ENCODE measurements around the gene ATG7.
"Not testable (repeated sequence)": the region's sequence is repeated elsewhere in the genome, so short reads cannot be mapped to it uniquely, and the experiment has no call there.

ATG7 gene

GRCh38 chr3:11435440-11436165, 163.4 kb downstream of the ATG7 start:
- no peak for DNase-seq

DNA sequence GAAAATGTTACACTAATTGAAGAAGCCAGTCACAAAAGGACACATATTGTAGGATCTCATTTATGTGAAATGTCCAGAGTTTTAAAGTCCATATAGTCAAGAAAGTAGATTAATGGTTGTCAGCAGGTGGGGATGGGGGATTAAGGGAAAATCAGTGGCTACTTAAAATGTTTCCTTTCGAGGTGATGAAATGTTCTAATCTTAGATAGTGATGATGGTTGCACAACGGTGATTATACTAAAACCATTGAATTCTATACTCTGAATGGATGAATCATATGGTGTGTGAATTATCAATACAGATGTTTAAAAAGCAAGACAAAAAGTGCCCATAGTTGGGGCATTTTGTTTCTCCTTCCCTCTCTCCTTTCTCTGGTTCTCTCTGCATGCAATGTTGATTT, 164.6 kb downstream of the ATG7 start:
- no peak for DNase-seq

- DNase-seq: no peak
Observed at GRCh38 chr3:11437506-11437905, 165.3 kb downstream of the ATG7 start.

DNA sequence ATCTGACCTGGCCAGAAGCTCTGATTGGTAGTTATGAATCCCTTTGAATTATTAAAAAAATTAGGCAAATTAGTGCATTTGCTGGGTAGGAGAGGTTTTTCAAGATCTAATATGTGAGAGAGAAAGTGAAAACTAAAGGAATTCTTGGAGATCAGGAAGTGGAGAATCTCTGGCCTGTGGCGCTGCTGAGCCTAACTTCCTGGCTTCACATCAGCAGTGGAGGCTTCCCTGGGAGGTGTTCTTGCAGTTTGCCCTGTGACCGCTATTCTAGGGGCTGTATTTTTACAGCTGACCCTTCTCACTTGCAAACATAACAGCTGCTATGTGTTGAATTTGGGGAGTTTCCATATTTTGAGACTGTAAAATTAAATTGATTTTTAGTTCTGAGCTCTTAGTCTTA, 166.4 kb downstream of the ATG7 start:
- DNase-seq: no peak

- not testable (repeated sequence) for DNase-seq
Observed at GRCh38 chr3:11441346-11441745, 169.1 kb downstream of the ATG7 start.

DNA sequence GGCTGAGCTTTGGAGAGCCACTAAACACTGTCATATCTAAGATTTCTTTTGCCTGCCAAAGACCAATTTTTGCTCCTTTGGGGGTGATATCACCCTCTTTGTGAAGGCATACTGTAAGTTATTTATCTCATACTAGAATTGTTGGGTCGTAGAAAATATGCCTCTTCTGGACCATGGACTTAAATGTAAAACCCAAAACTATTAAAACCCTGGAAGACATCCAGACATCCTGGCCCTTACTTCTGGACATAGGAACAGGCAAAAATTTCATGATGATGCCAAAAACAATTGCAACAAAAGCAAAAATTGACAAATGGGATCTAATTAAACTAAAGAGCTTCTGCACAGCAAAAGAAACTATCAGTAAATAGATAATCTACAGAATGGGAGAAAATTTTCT, 172.2 kb downstream of the ATG7 start:
- DNase-seq: no peak

DNA sequence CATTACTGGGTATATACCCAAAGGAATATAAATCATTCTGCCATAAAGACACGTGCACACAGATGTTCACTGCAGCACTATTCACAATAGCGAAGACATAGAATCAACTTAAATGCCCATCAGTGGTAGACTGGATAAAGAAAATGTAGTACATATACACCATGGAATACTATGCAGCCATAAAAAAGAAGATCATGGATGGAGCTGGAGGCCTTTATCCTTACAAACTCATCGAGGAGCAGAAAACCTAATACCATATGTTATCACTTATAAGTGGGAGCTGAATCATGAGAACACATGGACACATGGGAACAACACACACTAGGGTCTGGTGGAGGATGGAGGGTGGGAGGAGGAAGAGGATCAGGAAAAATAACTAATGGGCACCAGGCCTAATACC, 173.0 kb downstream of the ATG7 start:
- not testable (repeated sequence) for DNase-seq

DNA sequence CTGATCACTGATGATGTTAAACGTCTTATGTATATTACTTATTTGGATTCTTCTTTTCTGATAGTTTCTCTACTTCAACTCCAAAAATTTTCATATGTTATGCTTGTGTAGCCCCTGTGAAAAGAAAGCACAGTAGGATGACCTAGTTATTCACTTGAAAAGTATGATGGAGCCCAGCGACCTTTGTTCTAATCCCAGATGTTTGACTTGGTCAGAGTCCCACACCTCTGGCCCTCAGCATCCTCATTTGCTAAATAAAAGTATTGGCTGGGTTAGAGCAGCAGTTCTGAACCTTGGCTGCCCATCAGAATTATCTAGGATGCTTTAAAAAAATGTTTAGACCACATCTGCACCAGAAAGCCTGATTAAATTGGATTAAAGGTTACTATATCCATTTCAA, 173.7 kb downstream of the ATG7 start:
- no peak for DNase-seq

DNA sequence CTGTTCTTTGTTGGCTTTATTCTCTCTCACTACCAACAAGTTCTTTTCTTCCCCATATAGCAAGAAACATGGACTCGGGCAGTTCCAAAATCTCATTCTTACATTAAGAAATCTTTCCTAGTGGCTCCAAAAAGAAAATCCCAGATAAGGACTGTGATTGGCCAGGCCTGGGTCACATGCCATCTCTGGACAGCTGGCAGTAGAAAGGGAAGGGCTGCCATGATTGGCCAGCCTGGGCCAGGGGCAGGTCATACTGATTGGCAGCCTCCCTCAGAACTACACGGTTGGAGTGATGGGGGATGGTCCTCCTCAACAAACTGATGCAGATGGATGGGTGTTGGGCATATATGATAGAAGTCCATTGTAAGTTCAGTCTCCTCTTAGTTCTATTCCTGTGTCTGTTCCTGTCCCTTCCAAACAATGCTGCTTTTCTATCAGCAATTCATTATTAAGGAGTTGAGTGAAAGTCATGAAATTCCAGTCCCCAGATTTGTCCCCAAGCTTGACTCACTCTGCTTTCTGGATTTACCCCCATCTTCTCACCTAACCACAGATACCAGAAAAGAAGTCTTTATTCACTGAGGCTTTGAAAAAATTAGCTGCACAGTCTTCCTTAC, 175.5 kb downstream of the ATG7 start:
- DNase-seq: no peak

DNA sequence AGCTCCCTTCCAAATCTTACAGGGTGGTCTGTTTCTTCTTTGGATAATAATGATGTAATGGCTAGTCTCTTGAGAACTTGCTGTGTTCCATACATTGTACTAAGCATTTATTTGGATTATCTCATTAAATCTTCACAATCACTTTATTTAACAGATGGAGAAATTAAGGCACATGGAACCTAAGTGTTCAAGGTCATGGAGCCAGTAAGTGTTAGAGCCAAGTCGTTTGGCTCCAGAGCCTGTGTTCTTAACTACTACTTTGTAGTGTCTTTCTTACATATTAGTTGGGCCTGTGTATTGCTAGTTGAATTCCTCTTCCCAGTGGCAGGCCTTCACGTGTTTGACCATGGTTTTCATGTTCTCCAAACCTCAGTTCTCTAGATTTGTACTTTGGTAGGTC, 177.8 kb downstream of the ATG7 start:
- no peak for DNase-seq

- no peak for DNase-seq
Observed at GRCh38 chr3:11452312-11452711, 180.1 kb downstream of the ATG7 start.

DNA sequence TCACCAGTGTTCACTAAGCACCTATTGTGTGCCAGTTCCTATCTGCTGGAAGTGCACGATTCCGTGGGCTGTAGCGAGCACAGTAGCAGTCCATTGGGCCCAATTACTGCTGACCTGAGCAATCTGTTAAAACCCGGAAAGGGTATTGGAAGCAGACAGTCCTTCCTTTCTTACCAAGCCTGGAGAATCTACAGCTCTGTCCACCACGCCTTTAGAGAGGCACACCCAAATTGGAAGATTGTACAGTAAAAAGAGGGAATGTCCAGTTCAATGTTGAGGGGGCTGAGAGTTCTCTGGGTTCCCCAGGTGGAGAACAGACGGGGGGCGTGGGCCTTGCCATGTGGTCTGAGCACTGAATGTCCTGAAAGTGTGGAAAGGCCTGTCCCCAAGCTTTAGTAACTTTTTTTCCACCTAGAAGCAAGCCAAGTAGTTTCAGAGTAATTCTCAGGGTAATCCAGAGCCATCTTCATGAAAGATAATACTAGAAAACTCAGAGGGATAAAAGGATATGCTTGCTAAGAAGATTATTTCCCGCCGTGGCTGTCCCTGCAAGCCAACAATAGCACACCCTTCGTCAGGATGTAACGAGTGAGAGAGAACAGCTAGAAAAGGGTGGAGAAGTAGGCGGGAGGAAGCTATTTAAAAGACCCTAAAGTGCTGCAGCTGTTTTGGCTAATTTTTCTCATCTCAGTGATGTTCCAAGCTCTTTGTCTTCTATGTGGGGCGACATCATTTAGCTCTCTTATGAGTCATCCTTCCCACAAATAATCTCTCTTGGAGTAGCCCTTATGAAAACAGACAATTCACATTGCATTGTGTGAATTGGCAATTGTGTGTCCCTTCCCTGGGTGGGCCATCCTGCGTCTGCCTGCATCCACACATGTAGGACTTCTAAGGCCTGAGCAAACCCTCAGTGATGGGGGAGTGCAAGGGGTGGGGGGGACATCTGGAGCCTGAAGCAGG, 181.0 kb downstream of the ATG7 start:
- no peak for DNase-seq

DNA sequence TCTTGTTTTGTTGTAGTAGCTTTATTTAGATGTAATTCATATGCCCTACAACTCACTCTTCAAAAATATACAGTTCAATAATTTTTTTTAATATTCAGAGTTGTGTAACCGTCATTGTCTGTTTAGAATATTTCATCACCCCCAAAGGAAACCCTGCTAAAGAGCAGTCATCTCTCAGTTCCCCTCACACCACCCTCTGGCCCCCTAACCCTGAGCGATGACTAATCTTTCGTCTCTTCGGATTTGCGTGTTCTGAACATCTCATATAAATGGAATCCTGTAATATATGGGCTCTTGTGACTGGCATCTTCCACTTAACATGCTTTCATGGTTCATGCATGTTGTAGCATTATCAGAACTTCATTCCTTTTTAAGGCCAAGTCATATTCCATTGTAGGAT, 183.8 kb downstream of the ATG7 start:
- DNase-seq: no peak

GRCh38 chr3:11457135-11457534, 184.9 kb downstream of the ATG7 start:
- DNase-seq: no peak

DNA sequence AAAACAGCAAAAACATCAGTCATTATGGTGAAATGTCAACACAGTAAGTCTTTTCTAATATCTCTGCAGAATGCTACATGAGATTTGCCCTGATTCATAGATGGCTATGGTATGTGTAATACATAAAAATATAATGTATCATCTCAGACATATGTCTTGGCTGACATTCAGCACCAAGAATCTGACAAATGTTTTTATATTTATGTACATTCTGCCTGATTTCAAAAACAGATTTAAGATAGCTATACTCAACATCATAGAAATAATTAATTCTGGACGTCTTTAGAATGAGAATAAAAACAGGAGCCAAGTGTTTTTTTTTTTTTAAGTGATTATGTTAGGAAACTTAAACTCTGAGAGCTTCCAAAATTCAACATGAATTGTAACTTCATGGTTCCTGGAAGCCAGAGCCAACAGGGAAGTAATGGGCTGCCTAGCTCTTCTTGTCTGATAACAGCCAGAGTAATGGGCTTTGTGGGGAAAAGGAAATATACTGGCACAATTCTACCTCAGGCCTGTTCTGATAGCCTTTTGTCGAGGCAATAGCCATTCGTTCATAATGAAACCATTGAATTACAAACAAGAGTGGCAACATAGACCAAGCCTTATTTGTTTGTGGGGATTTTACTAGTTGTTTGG, 187.1 kb downstream of the ATG7 start:
- no peak for DNase-seq

DNA sequence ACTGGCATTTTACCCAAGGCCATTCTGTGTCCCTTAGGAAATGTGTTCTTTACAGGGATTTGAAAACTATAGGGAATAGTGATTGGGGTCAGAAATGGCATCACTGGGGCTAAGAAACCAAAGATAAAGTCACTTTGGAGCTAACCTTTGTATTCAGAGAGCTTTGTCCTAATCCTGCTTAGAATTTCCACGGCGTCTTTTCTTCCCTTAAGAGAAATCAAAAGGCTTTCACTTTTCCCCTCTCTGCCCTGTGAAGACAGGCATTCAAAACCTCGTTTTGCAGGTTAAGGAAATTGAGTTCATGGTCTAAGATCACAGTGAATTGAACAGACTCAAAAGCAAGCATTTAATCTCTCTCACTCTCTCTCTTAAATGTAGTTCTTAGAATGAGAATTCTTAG, 189.0 kb downstream of the ATG7 start:
- DNase-seq: no peak

- DNase-seq: not testable (repeated sequence)
Observed at GRCh38 chr3:11462673-11463072, 190.5 kb downstream of the ATG7 start.

DNA sequence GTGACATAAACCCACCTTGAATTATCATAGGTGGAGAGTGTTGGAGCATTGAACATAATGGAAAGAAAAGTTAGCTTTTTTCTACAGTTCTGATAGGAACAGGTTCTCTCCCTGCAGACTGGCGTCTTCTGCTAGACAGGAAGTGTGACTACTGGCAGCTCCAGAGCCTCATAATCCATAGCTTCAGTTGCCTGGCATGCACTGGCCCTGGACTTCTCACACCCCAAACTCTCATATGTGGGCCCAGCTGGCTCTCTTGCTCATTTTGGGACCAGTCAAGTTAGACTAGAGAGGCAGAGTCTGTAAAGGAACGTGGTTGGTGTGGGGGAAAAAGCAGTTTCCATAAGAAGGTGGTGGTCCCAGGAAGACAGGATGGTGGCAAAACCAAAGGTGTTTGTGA, 191.4 kb downstream of the ATG7 start:
- DNase-seq: no peak

GRCh38 chr3:11464356-11464755, 192.2 kb downstream of the ATG7 start:
- no peak for DNase-seq

DNA sequence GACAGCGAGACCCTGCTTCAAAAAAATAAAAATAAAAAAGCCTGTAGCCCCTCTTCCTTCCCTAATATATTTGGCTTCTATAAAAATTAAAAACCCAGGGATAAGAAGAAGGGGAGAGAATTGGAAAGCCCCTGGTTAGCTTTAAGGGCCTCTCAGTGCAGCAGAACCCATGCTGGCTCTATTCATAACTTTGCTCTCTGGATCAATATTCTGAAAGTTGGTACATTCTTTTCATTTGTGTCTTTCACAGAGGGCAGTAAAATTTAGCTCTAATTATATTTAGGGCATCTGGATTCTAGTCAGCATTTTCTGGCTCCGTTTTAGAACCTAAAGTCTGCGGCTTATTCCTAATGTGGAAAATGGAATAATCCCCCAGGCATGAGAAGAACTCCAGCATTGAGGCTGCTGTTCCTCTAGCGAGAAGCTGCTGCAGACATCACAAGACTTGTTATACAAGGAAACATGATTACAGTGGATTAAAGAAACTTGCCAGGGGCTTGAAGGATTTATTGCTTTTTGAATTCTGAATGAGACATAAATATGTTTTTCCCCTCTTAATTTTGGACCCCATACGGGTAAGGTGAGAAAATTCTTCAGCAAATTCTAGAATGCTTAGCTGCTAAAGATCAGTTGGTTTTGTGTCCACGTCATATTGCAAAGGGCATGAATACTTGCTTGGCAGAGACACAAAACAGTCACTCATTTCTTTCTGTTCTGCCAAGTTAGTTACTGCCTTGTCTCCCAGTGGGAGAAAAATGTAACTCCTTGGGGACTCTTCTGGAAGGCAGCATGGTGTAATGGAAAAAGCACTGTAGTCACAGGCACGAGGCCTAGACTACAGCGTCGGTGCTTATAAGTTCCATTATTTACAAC, 193.8 kb downstream of the ATG7 start:
- no peak for DNase-seq

- no peak for DNase-seq
Observed at GRCh38 chr3:11467875-11468274, 195.7 kb downstream of the ATG7 start.

Measured in NCI-H1436 treated with DMSO at 0.1 percent for 48 hours (cell line).